MM.1S (cell line): Measurements from ENCODE around the gene OSTM1.
"Not testable (repeated sequence)": the region's sequence is repeated elsewhere in the genome, so short reads cannot be mapped to it uniquely, and the experiment has no call there.

ENCODE experiments used
- CTCF ChIP-seq: fragments of 300-600 bp; sonication (generic); IDR thresholded peaks from 2 replicates; pipeline ENCODE4 v1.5.1; 2016; ENCODE audit warnings: antibody characterized with exemption, low read length, mixed read lengths
- EZH2 ChIP-seq: fragments of 300-600 bp; sonication (generic); optimal IDR thresholded peaks from 2 replicates; pipeline ENCODE3; 2017; ENCODE audit warnings: low read depth, mild to moderate bottlenecking, antibody characterized with exemption, low read length, mixed read lengths
- EZH2phosphoT487 ChIP-seq: fragments of 300-600 bp; sonication (generic); IDR thresholded peaks from 2 replicates; pipeline ENCODE4 v1.6.1; 2018; ENCODE audit warnings: antibody characterized with exemption, low read length

GRCh38 chr6:108016283-108016682 is 58.3 kb downstream of the OSTM1 start:
- not testable (repeated sequence) for TF ChIP-seq CTCF, EZH2, EZH2phosphoT487
